ENCODE results near the gene PSENEN.

GRCh38 chr19:35742121-35742724, 3.2 kb upstream of the PSENEN start, which contains the start of gene IGFLR1:
- TF ChIP-seq, protein P1, sequence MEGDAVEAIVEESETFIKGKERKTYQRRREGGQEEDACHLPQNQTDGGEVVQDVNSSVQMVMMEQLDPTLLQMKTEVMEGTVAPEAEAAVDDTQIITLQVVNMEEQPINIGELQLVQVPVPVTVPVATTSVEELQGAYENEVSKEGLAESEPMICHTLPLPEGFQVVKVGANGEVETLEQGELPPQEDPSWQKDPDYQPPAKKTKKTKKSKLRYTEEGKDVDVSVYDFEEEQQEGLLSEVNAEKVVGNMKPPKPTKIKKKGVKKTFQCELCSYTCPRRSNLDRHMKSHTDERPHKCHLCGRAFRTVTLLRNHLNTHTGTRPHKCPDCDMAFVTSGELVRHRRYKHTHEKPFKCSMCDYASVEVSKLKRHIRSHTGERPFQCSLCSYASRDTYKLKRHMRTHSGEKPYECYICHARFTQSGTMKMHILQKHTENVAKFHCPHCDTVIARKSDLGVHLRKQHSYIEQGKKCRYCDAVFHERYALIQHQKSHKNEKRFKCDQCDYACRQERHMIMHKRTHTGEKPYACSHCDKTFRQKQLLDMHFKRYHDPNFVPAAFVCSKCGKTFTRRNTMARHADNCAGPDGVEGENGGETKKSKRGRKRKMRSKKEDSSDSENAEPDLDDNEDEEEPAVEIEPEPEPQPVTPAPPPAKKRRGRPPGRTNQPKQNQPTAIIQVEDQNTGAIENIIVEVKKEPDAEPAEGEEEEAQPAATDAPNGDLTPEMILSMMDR (IDR thresholded peaks at IDR 0.05): no peak
- TF ChIP-seq POLR2A (IDR thresholded peaks at IDR 0.05): no peak

Data from Peyer's patch (tissue), 4 donors.